B cell (primary cell): Measurements from ENCODE around the gene FEM1B. TPM values are rescaled to one million over a fixed set of nuclear protein-coding genes. Genes with fewer than 3 reads are reported as not detected.

ENCODE experiments used
- ATAC-seq: fragments of 200-7000 bp; cut with Tn5 transposase; one replicate; pipeline ENCODE4 v1.10.0; 2021; ENCODE audit warnings: low read depth, mild to moderate bottlenecking, moderate number of reproducible peaks, moderate library complexity
- CTCF ChIA-PET: fragments of 350-600 bp; sonication (Branson Sonifier 250); formaldehyde crosslinking; loops from one replicate; lab custom pipeline; 2021; ENCODE audit warnings: antibody characterized with exemption, inconsistent platforms; lab: Charles Lee
- POLR2A ChIA-PET: fragments of 350-600 bp; sonication (Branson Sonifier 250); formaldehyde crosslinking; loops from one replicate; lab custom pipeline; 2021; ENCODE audit warnings: antibody characterized with exemption; lab: Charles Lee
- DNase-seq: peaks from one replicate; pipeline ENCODE4 v3.0.0; 2013
- H2AFZ ChIP-seq: 2 replicates; pipeline ENCODE4 v1.6.1; 2012; ENCODE audit warnings: mild to moderate bottlenecking, low read depth, low read length; ENCODE audit not compliant: insufficient read depth, poor library complexity, severe bottlenecking
- H3K27ac ChIP-seq, 2 donors: 1 replicate in 1 of 2; 2 replicates in 1 of 2; pipeline ENCODE4 v1.5.1; 2012 to 2013; ENCODE audit warnings: low read length in 2 of 2, mild to moderate bottlenecking in 2 of 2, moderate library complexity in 1 of 2
- H3K27me3 ChIP-seq, 4 experiments: fragments of 200-600 bp in 1 of 4; sonication (generic) in 1 of 4; replicated peaks in 1 of 4; 1 replicate in 2 of 4; 2 replicates in 2 of 4; pipeline versions ENCODE4 v1.6.1 to v1.7.0; 2013 to 2016; ENCODE audit warnings: low read length in 3 of 4, mild to moderate bottlenecking in 2 of 4, mixed read lengths in 1 of 4, moderate library complexity in 1 of 4; ENCODE audit not compliant: insufficient read depth in 4 of 4, control insufficient read depth in 3 of 4; ENCODE audit errors: control extremely low read depth in 1 of 4
- H3K36me3 ChIP-seq, 2 experiments: replicated peaks in 1 of 2; 1 replicate in 1 of 2; 2 replicates in 1 of 2; pipeline versions ENCODE4 v1.6.1 to v1.7.1; 2013; ENCODE audit warnings: low read length in 1 of 2; ENCODE audit not compliant: insufficient read depth in 2 of 2, control insufficient read depth in 1 of 2; ENCODE audit errors: control extremely low read depth in 1 of 2, extremely low read depth in 1 of 2
- H3K4me1 ChIP-seq, 2 donors: fragments of 200-600 bp in 1 of 2; sonication (generic) in 1 of 2; 1 replicate in 1 of 2; 2 replicates in 1 of 2; pipeline versions ENCODE4 v1.5.1 to v1.6.1; 2013 to 2017; ENCODE audit warnings: low read length in 2 of 2; ENCODE audit not compliant: control insufficient read depth in 2 of 2, insufficient read depth in 2 of 2
- H3K4me2 ChIP-seq: replicated peaks from 2 replicates; pipeline ENCODE3; 2012; ENCODE audit warnings: mild to moderate bottlenecking, low read depth, low read length; ENCODE audit not compliant: poor library complexity, severe bottlenecking
- H3K4me3 ChIP-seq, 5 experiments: fragments of 200-600 bp in 1 of 5; sonication (generic) in 1 of 5; 1 replicate in 3 of 5; 2 replicates in 2 of 5; pipeline versions ENCODE4 v1.5.1 to v1.7.0; 2011 to 2016; ENCODE audit warnings: low read length in 4 of 5, mild to moderate bottlenecking in 4 of 5, low read depth in 2 of 5, control low read depth in 1 of 5, moderate library complexity in 1 of 5; ENCODE audit not compliant: insufficient read depth in 1 of 5; ENCODE audit errors: control extremely low read depth in 1 of 5, extremely low read depth in 1 of 5
- H3K79me2 ChIP-seq: fragments of 200-600 bp; sonication (generic); one replicate; pipeline ENCODE4 v1.6.0; 2016; ENCODE audit warnings: low read length; ENCODE audit not compliant: control insufficient read depth, insufficient read depth
- H3K9ac ChIP-seq: fragments of 200-600 bp; sonication (generic); 2 replicates; pipeline ENCODE4 v1.6.1; 2017; ENCODE audit warnings: mild to moderate bottlenecking, low read length, moderate library complexity
- H3K9me3 ChIP-seq, 3 donors: one replicate each; pipeline versions ENCODE4 v1.6.1 to v1.7.1; 2013; ENCODE audit warnings: low read length in 2 of 3; ENCODE audit not compliant: control insufficient read depth in 2 of 3, insufficient read depth in 1 of 3; ENCODE audit errors: control extremely low read depth in 1 of 3
- H4K20me1 ChIP-seq: 2 replicates; pipeline ENCODE4 v1.6.0; 2012; ENCODE audit warnings: mild to moderate bottlenecking, low read length; ENCODE audit not compliant: insufficient read depth, control insufficient read depth, poor library complexity, severe bottlenecking
- H3K27ac Mint-ChIP-seq: one replicate; pipeline ENCODE4 v1.8.0; 2021; ENCODE audit warnings: mixed read lengths
- H3K27me3 Mint-ChIP-seq: one replicate; pipeline ENCODE4 v1.8.0; 2021; ENCODE audit warnings: mixed read lengths
- H3K4me1 Mint-ChIP-seq: one replicate; pipeline ENCODE4 v1.8.0; 2021; ENCODE audit warnings: mixed read lengths
- H3K4me3 Mint-ChIP-seq: one replicate; pipeline ENCODE4 v1.8.0; 2021; ENCODE audit warnings: mixed read lengths
- H3K9me3 Mint-ChIP-seq: one replicate; pipeline ENCODE4 v1.8.0; 2022; ENCODE audit warnings: mixed read lengths; ENCODE audit not compliant: insufficient read depth
- CTCF ChIP-seq: fragments of 200-600 bp; IDR thresholded peaks from one replicate; pipeline ENCODE4 v1.8.0; 2022; ENCODE audit warnings: antibody characterized with exemption, mild to moderate bottlenecking
- EZH2 ChIP-seq: IDR thresholded peaks from 2 replicates; pipeline ENCODE4 v1.6.1; 2012; ENCODE audit warnings: borderline replicate concordance, low read depth, mild to moderate bottlenecking, moderate library complexity, low read length; ENCODE audit not compliant: insufficient read depth, poor library complexity, severe bottlenecking
- WGBS: methylation state at CpG from one replicate; pipeline ENCODE4 v1.1.5; 2013; ENCODE audit warnings: missing lambda C conversion rate; ENCODE audit not compliant: insufficient coverage; 5-methylcytosine and 5-hydroxymethylcytosine counted together
- intact Hi-C: fragments of 100-400 bp; cut with micrococcal nuclease; formaldehyde crosslinking; loops from one replicate; pipeline ENCODE4 v1.10.0; 2022
- polyA plus RNA-seq: library from polyadenylated mRNA; depleted of rRNA; stranded (reverse); fragments of >200 nt; gene quantifications from 2 replicates; pipeline ENCODE4 v1.2.3, GENCODE V29; 2012
- total RNA-seq, 2 donors: library from RNA; stranded (reverse); fragments of 120-200 nt in 1 of 2; gene quantifications; 1 replicate in 1 of 2; 2 replicates in 1 of 2; pipeline versions ENCODE4 v1.2.3 to v1.2.4, GENCODE V29; 2013 to 2022

The FEM1B gene
- total and polyA plus RNA-seq, 2 donors (not counting 1 experiment from before 2014, with no cell fraction given), result 13.8 to 52.4 TPM

GRCh38 chr15:68311859-68312557, 34.5 kb downstream of the FEM1B start:
- ChIA-PET CTCF (interaction anchor here (0.6 to 2.2 kb wide), 2 partner anchors 59 to 392 kb away, joined by 3 to 6 read pairs; no protein-coding TSS in a partner anchor), POLR2A (no interaction called here)
- H3K27ac Mint-ChIP-seq, result no peak overlapping the region
- H2AFZ ChIP-seq, result no peak overlapping the region
- TF ChIP-seq EZH2 (no peak), CTCF (no peak)
- H3K27ac ChIP-seq, result no peak overlapping the region
- intact Hi-C loops, result no loop called here
- H3K27me3 Mint-ChIP-seq, result peaks cover 7% of the 10 kb centered on the region
- H3K36me3 ChIP-seq, result no peaks in the 10 kb centered on the region
- WGBS, result 87% methylated on average over 2 of the region's 3 CpGs
- ATAC-seq, result no peak
- no peak for DNase-seq
- H3K9ac ChIP-seq, result no peak overlapping the region
- no peak overlapping the region for H3K4me2 ChIP-seq
- no peak overlapping the region for H3K4me3 Mint-ChIP-seq
- H3K4me1 ChIP-seq, result no peaks in the 10 kb centered on the region
- no peaks in the 10 kb centered on the region for H3K27me3 ChIP-seq
- H4K20me1 ChIP-seq, result no peaks in the 10 kb centered on the region
- H3K9me3 Mint-ChIP-seq, result no peaks in the 10 kb centered on the region
- no peaks in the 10 kb centered on the region for H3K9me3 ChIP-seq
- H3K4me3 ChIP-seq, result no peak overlapping the region
- no peaks in the 10 kb centered on the region for H3K79me2 ChIP-seq
- no peaks in the 10 kb centered on the region for H3K4me1 Mint-ChIP-seq

- Histone ChIP-seq H3K79me2 (no peaks in the 10 kb centered on the region), H2AFZ (no peak overlapping the region), H3K36me3 (no peaks in the 10 kb centered on the region), H4K20me1 (no peaks in the 10 kb centered on the region), H3K27ac (no peak overlapping the region), H3K9ac (no peak overlapping the region), H3K4me1 (no peaks in the 10 kb centered on the region), H3K27me3 (no peaks in the 10 kb centered on the region), H3K4me2 (no peak overlapping the region), H3K4me3 (no peak overlapping the region), H3K9me3 (no peaks in the 10 kb centered on the region)
- intact Hi-C loops, result no loop called here
- WGBS, result 93% methylated on average over 17 of the region's 18 CpGs
- TF ChIP-seq EZH2 (no peak), CTCF (no peak)
- DNase-seq, result no peak
- Mint-ChIP-seq H3K27ac (no peak overlapping the region), H3K27me3 (peaks cover 9% of the 10 kb centered on the region), H3K4me1 (no peaks in the 10 kb centered on the region), H3K9me3 (no peaks in the 10 kb centered on the region), H3K4me3 (no peak overlapping the region)
- no peak for ATAC-seq
- POLR2A ChIA-PET, result no interaction called here
- CTCF ChIA-PET, result interaction anchor here (0.6 kb wide), 1 partner anchor 392 kb away, joined by 3 read pairs; no protein-coding TSS in a partner anchor
Measured at GRCh38 chr15:68312701-68313204, 35.2 kb downstream of the FEM1B start.
